Breast epithelium (tissue), 4 donors: ENCODE measurements around the gene C19orf12. TPM values are rescaled to one million over a fixed set of nuclear protein-coding genes. Genes with fewer than 3 reads are reported as not detected.

Experiments
- DNase-seq, 2 donors: peaks; one replicate each; pipeline ENCODE4 v3.0.0-alpha.2; 2019; ENCODE audit warnings: low spot score in 2 of 2
- H3K27ac ChIP-seq, 2 donors: fragments of 200-600 bp; sonication (generic) in 1 of 2; one replicate each; pipeline ENCODE4 v1.5.1; 2016 to 2019; ENCODE audit warnings: mild to moderate bottlenecking in 1 of 2
- H3K27me3 ChIP-seq, 2 donors: fragments of 200-600 bp; sonication (generic) in 1 of 2; one replicate each; pipeline versions ENCODE4 v1.5.1 to v1.6.0; 2017 to 2019; ENCODE audit warnings: control low read depth in 1 of 2, mild to moderate bottlenecking in 1 of 2
- H3K36me3 ChIP-seq: fragments of 200-600 bp; one replicate; pipeline ENCODE4 v1.5.1; 2019
- H3K4me1 ChIP-seq, 2 donors: fragments of 200-600 bp; sonication (generic); one replicate each; pipeline ENCODE4 v1.5.1; 2016 to 2019; ENCODE audit warnings: control low read depth in 1 of 2
- H3K4me3 ChIP-seq, 3 donors: fragments of 200-600 bp; sonication (generic); 1 replicate in 2 of 3; 2 replicates in 1 of 3; pipeline ENCODE4 v1.5.1; 2016 to 2019; ENCODE audit warnings: mild to moderate bottlenecking in 3 of 3, moderate library complexity in 2 of 3
- H3K9me3 ChIP-seq, 2 donors: fragments of 200-600 bp; sonication (generic) in 1 of 2; one replicate each; pipeline ENCODE4 v1.5.1; 2016 to 2019; ENCODE audit warnings: control low read depth in 1 of 2
- POLR2A ChIP-seq: fragments of 450-650 bp; IDR thresholded peaks from one replicate; pipeline ENCODE4 v1.6.1; 2016; ENCODE audit warnings: antibody characterized with exemption, mild to moderate bottlenecking, moderate library complexity
- POLR2AphosphoS5 ChIP-seq, 3 donors: sonication (generic); formaldehyde crosslinking; IDR thresholded peaks; one replicate each; pipeline ENCODE4 v1.6.1; 2017; ENCODE audit warnings: antibody characterized with exemption in 3 of 3
- intact Hi-C: fragments of 100-400 bp; cut with DNase I; formaldehyde crosslinking; loops from one replicate; pipeline ENCODE4 v1.15.1; 2023; ENCODE audit warnings: low total_unique reads
- total RNA-seq, 3 donors: library from RNA; depleted of rRNA; stranded (reverse); fragments of >200 nt; gene quantifications; one replicate each; pipeline ENCODE4 v1.1.0, GENCODE V29; 2016
- TF ChIP-seq, protein P1 (sequence below), 3 donors: fragments of 450-650 bp; IDR thresholded peaks; one replicate each; pipeline ENCODE4 v1.5.1; 2016 to 2017; ENCODE audit warnings: antibody characterized with exemption in 3 of 3, mild to moderate bottlenecking in 3 of 3, moderate library complexity in 3 of 3

The C19orf12 gene
- total RNA-seq, 3 donors from 2014 or later: 42.7 to 230 (median 53.7) TPM

DNA sequence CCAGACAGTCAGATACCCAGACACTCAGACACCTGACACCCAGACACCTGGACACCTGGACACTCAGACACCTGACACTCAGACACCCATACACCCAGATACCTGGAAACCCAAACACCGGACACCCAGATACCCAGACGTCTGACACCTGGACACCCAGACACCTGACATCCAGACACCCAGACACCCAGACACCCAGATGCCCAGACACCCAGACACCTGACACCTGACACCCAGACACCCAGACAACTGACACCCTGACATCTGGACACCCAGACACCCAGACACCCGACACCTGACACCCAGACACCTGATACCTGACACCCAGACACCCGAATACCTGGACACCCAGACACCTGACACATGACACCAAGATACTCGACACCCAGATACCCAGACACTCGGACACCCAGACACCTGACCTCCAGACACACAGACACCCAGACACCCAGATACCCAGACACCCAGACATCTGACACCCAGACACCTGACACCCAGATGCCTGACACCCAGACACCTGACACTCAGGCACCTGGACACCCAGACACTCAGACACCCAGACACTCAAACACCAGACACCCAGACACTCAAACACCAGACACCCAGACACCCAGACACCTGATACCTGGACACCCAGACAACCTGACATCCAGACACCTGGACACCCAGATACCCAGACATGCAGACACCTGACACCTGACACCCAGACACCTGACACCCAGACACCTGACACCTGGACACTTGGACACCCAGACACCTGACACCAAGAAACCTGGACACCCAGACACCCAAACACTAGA, 19.1 kb downstream of the C19orf12 start:
- no peak for DNase-seq
- TF ChIP-seq, protein P1, sequence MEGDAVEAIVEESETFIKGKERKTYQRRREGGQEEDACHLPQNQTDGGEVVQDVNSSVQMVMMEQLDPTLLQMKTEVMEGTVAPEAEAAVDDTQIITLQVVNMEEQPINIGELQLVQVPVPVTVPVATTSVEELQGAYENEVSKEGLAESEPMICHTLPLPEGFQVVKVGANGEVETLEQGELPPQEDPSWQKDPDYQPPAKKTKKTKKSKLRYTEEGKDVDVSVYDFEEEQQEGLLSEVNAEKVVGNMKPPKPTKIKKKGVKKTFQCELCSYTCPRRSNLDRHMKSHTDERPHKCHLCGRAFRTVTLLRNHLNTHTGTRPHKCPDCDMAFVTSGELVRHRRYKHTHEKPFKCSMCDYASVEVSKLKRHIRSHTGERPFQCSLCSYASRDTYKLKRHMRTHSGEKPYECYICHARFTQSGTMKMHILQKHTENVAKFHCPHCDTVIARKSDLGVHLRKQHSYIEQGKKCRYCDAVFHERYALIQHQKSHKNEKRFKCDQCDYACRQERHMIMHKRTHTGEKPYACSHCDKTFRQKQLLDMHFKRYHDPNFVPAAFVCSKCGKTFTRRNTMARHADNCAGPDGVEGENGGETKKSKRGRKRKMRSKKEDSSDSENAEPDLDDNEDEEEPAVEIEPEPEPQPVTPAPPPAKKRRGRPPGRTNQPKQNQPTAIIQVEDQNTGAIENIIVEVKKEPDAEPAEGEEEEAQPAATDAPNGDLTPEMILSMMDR (IDR thresholded peaks at IDR 0.05): no peak
- TF ChIP-seq POLR2AphosphoS5 (IDR thresholded peaks at IDR 0.05): no peak
- TF ChIP-seq POLR2A: no peak
- H3K27ac ChIP-seq: no peak overlapping the region

DNA sequence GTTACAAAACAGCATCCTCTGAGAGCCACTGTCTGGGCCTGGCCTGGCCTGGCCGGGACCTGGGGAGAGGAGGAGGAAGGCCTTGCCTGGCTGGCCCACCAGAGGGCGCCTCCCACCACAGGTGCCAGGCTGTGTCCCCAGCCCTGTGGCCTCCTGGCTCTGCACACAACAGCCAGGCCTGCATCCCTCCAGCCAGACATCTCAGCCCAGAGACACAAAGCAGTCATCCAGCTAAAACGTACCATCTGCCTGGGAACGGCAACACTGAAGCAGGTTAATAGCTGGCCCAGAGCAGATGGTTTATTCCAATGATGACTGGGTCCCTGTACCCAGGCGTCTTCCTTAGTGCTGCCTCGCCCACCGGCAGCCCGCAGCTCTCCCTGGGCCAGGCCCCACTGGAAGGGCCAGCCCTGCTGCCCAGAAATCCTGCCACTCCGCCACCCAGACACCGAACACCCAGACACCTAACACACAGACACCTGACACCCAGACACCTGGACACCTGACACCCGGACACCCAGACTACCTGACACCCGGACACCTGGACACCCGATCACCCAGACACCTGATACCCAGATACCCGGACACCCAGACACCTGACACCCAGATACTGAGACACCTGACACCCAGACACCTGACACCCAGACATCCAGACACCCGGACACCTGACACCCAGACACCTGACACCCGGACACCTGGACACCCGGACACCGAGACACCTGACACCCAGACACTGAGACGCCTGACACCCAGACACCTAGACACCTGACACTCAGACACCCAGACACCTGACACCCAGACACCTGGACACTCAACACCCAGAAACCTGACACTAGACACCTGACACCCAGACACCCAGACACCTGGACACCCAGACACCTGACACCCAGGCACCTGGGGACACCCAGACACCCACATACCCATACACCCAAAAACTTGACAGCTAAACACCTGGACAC, 20.1 kb downstream of the C19orf12 start:
- Histone ChIP-seq H3K27ac (peak overlapping the region in 1 of 2 donors; percentile 38), H3K9me3 (peaks cover 0 to 10% of the 10 kb centered on the region in 2 donors), H3K27me3 (no peaks in the 10 kb centered on the region), H3K4me1 (no peaks in the 10 kb centered on the region), H3K4me3 (no peak overlapping the region), H3K36me3 (no peaks in the 10 kb centered on the region)
- TF ChIP-seq POLR2AphosphoS5 (IDR thresholded peaks at IDR 0.05): peak in 2 of 3 donors; percentile 43 to 54
- TF ChIP-seq, protein P1 (IDR thresholded peaks at IDR 0.05): peak; percentile 48 to 77 (median 76)
- TF ChIP-seq POLR2A: no peak
- intact Hi-C loops: no loop called here
- peak; percentile 71 to 78 for DNase-seq

More for the DNA sequence above, 19.1 kb downstream of the C19orf12 start:
- Histone ChIP-seq H3K27me3 (no peaks in the 10 kb centered on the region), H3K9me3 (peaks cover 0 to under 1% of the 10 kb centered on the region in 2 donors), H3K36me3 (no peaks in the 10 kb centered on the region), H3K4me3 (no peak overlapping the region), H3K4me1 (no peaks in the 10 kb centered on the region)
- intact Hi-C loops: no loop called here

DNA sequence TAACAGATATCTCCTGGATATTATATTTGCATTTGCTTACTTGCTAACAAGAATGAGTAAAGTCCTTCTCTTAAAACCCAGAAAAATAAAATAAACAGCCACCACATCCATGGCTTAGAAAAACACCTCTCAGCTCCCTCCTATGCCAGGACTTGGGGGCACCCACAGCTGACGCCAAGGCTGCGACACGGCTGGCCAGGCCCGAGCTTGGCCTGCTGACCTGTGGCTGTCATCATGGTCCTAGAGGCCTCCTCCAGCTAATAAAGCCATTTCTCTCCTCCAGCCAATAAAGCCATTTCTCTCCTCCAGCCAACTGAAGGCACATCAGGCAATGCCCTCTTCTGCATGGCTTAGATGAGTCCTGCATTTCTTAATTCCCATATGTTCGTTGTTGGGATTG, 20.9 kb downstream of the C19orf12 start:
- Histone ChIP-seq H3K4me1 (no peaks in the 10 kb centered on the region), H3K9me3 (peaks cover 0 to 11% of the 10 kb centered on the region in 2 donors), H3K27me3 (no peaks in the 10 kb centered on the region), H3K4me3 (no peak overlapping the region), H3K27ac (peak overlapping the region in 1 of 2 donors; percentile 38), H3K36me3 (no peaks in the 10 kb centered on the region)
- DNase-seq: no peak
- intact Hi-C loops: no loop called here
- no peak for TF ChIP-seq POLR2AphosphoS5 (IDR thresholded peaks at IDR 0.05)
- TF ChIP-seq, protein P1 (IDR thresholded peaks at IDR 0.05): no peak
- TF ChIP-seq POLR2A: no peak

DNA sequence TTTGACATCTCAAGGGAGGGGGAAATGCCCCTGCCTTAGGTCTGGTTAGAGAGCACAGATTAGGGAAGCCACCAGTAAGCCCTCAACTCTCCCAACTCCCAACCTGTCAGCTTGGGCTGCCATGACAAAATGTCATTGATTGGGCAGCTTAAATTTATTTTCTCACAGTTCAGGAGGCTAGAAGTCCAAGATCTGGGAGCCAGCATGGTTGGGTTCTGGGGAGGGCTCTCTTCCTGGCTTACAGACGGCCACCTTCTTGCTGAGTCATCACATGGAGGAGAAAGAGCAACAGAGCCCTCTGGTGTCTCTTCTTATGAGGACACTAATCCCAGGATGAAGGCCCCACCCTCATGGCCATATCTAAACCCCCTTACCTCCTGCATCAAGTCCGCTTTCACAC, 24.2 kb downstream of the C19orf12 start:
- no peak overlapping the region for H3K27ac ChIP-seq
- peaks cover 0 to 3% of the 10 kb centered on the region in 2 donors for H3K4me1 ChIP-seq
- H3K4me3 ChIP-seq: no peak overlapping the region
- no peak for DNase-seq
- no peaks in the 10 kb centered on the region for H3K36me3 ChIP-seq
- intact Hi-C loops: no loop called here
- H3K27me3 ChIP-seq: no peaks in the 10 kb centered on the region
- peaks cover 0 to 11% of the 10 kb centered on the region in 2 donors for H3K9me3 ChIP-seq
- no peak for TF ChIP-seq POLR2A
- TF ChIP-seq, protein P1 (IDR thresholded peaks at IDR 0.05): peak in 1 of 3 donors; percentile 19
- no peak for TF ChIP-seq POLR2AphosphoS5 (IDR thresholded peaks at IDR 0.05)
